Dedifferentiated amniotic fluid mesenchymal stem cell (primary cell): ENCODE data around the gene TTPAL.

Experiments
- DNase-seq: peaks from one replicate; pipeline ENCODE4 v3.0.0-alpha.2; 2016; ENCODE audit errors: extremely low spot score

The TTPAL gene

GRCh38 chr20:44540834-44541233, 65.2 kb downstream of the TTPAL start:
- no peak for DNase-seq

- DNase-seq, result no peak
Observed at GRCh38 chr20:44541992-44542391, 66.3 kb downstream of the TTPAL start.

- DNase-seq, result no peak
Observed at GRCh38 chr20:44542890-44543289, 67.2 kb downstream of the TTPAL start.

GRCh38 chr20:44543358-44543757, 67.7 kb downstream of the TTPAL start:
- DNase-seq, result no peak
